DMS153 (cell line): ENCODE data around the gene SNN.
A peak's percentile ranks its signal among the peaks of the same experiment; 100 is the strongest.

ENCODE experiments used
- DNase-seq: peaks from one replicate; lab custom pipeline; 2025; lab: John Stamatoyannopoulos, UW

The SNN gene

GRCh38 chr16:11667824-11668622 is at the start of gene SNN:
Gene SNN (plus strand): TSS chr16:11668455. CDS start chr16:11676060, 7,605 bp downstream.
- peak; percentile 62 for DNase-seq

- DNase-seq = no peak
Measured at GRCh38 chr16:11619327-11619851, 48.9 kb upstream of the SNN start.

GRCh38 chr16:11620243-11621003 is 47.8 kb upstream of the SNN start:
- no peak for DNase-seq

GRCh38 chr16:11621539-11621919 is 46.7 kb upstream of the SNN start:
- no peak for DNase-seq

- no peak for DNase-seq
Measured at GRCh38 chr16:11621920-11622651, 46.2 kb upstream of the SNN start.

- no peak for DNase-seq
Measured at GRCh38 chr16:11624205-11624604, 44.0 kb upstream of the SNN start.

GRCh38 chr16:11624636-11625607 is 43.3 kb upstream of the SNN start:
- no peak for DNase-seq

- DNase-seq = no peak
Measured at GRCh38 chr16:11625769-11626168, 42.5 kb upstream of the SNN start.

GRCh38 chr16:11626657-11627291 is 41.5 kb upstream of the SNN start:
- DNase-seq = no peak

GRCh38 chr16:11627292-11627663 is 41.0 kb upstream of the SNN start:
- no peak for DNase-seq

GRCh38 chr16:11627822-11628457 is 40.3 kb upstream of the SNN start:
- DNase-seq = no peak

- no peak for DNase-seq
Measured at GRCh38 chr16:11629071-11630030, 38.9 kb upstream of the SNN start.

GRCh38 chr16:11630046-11630767 is 38.0 kb upstream of the SNN start:
- DNase-seq = no peak

GRCh38 chr16:11630768-11631056 is 37.5 kb upstream of the SNN start:
- no peak for DNase-seq

- DNase-seq = no peak
Measured at GRCh38 chr16:11631214-11631613, 37.0 kb upstream of the SNN start.

GRCh38 chr16:11632455-11632939 is 35.8 kb upstream of the SNN start:
- DNase-seq = no peak

GRCh38 chr16:11633113-11633512 is 35.1 kb upstream of the SNN start:
- DNase-seq = no peak

GRCh38 chr16:11634312-11634711 is 33.9 kb upstream of the SNN start:
- no peak for DNase-seq
